ENCODE results near the gene MTX2.

- TF ChIP-seq CTCF (IDR thresholded peaks at IDR 0.05) (no peak), POLR2AphosphoS5 (IDR thresholded peaks at IDR 0.05) (no peak), POLR2A (IDR thresholded peaks at IDR 0.05) (no peak)
Measured at GRCh38 chr2:176283291-176284068, 14.2 kb downstream of the MTX2 start.
